Hepatocyte (in vitro differentiated cells): Measurements from ENCODE around the gene MTMR3.
"Not testable (repeated sequence)": the region's sequence is repeated elsewhere in the genome, so short reads cannot be mapped to it uniquely, and the experiment has no call there.

Source experiments
- CTCF ChIP-seq: fragments of 200-600 bp; sonication (generic); IDR thresholded peaks from 2 replicates; pipeline ENCODE4 v1.5.1; 2016; ENCODE audit warnings: antibody characterized with exemption, mild to moderate bottlenecking; ENCODE audit not compliant: poor library complexity
- EZH2phosphoT487 ChIP-seq: fragments of 200-600 bp; sonication (generic); IDR thresholded peaks from one replicate; pipeline ENCODE4 v1.6.1; 2018; ENCODE audit warnings: antibody characterized with exemption, mild to moderate bottlenecking, low read depth, moderate library complexity; ENCODE audit not compliant: unreplicated experiment, severe bottlenecking

- TF ChIP-seq CTCF, EZH2phosphoT487: not testable (repeated sequence)
Measured at GRCh38 chr22:30059346-30060020, 176.5 kb downstream of the MTMR3 start.
